NCI-H2227 treated with DMSO at 0.1 percent for 48 hours (cell line): Measurements from ENCODE around the gene FAM193A.
"Not testable (repeated sequence)": the region's sequence is repeated elsewhere in the genome, so short reads cannot be mapped to it uniquely, and the experiment has no call there.

ENCODE experiments used
- DNase-seq: peaks from one replicate; lab custom pipeline; 2025; lab: John Stamatoyannopoulos, UW

The FAM193A gene, protein sequence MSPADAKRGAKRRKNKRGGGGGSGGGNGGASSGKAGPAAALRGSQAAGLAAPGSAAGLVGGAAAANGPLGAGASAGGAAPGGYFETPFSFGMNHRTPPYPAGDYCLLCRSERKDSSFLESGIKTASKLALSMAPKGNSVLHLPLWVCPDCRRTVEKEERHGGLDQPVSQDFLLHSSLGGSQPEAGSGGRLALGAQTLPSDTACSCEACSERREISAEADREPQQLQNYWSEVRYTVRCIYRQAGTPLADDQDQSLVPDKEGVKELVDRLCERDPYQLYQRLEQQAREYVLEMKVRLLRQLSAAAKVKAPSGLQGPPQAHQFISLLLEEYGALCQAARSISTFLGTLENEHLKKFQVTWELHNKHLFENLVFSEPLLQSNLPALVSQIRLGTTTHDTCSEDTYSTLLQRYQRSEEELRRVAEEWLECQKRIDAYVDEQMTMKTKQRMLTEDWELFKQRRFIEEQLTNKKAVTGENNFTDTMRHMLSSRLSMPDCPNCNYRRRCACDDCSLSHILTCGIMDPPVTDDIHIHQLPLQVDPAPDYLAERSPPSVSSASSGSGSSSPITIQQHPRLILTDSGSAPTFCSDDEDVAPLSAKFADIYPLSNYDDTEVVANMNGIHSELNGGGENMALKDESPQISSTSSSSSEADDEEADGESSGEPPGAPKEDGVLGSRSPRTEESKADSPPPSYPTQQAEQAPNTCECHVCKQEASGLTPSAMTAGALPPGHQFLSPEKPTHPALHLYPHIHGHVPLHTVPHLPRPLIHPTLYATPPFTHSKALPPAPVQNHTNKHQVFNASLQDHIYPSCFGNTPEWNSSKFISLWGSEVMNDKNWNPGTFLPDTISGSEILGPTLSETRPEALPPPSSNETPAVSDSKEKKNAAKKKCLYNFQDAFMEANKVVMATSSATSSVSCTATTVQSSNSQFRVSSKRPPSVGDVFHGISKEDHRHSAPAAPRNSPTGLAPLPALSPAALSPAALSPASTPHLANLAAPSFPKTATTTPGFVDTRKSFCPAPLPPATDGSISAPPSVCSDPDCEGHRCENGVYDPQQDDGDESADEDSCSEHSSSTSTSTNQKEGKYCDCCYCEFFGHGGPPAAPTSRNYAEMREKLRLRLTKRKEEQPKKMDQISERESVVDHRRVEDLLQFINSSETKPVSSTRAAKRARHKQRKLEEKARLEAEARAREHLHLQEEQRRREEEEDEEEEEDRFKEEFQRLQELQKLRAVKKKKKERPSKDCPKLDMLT (N-terminal part only)

DNA sequence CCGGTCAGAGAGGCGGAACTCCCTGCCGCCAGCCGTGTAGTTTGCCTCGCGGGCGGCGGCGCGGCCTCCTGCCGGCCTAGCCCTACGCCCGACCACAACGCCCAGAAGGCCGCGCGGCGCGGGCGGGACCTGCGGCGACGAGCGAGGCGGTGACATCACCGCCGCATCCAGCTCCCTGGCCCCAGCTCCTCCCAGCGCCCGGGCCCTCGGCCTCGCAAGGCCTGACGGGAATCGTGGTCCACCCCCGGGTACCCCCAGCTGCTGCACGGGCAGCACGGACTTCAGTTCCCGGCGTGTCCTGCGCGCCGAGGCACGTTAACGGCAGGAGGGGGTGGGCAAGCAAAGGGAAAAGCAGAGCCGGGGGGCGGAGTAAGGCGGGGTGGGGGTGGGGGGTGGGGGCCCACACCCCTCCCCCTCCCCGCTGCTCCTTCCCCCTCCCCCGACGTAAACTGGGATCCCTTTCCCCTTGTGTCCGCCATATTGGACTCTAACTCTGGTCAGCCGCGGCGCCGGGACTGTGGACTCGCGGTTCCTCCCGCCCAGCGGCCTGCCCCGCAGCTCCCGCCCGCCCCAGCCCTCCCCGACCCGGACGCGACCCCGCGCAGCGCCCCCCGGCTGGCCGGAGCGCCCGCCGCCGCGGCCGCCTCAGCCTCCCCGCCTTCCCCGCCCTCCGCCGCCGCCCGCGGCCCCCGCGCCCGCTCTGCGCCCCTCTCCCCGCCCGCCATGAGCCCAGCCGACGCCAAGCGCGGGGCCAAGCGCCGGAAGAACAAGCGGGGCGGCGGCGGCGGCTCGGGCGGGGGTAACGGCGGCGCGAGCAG is at the start of gene FAM193A:
FAM193A (plus strand) TSS at position 455 of the 818 bp plus-strand sequence; CDS start at position 724, 269 bp downstream.
- peak; percentile 87 for DNase-seq

DNA sequence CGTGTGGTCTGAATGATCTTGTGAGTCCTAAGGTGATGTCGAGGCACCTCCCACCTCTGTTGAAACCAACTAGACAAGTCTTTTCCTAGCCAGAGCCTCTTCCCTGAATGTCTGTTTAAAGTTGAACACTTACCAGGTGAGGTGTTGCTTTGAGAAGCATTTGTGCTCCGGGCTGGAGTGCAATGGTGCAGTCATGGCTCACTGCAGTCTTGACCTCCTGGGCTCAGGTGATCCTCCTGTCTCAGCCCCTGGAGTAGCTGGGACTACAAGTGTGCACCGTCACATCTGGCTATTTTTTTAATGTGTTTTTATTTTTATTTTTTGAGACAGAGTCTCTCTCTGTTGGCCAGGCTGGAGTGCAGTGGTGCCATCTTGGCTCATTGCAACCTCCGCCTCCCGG is 49.5 kb upstream of the FAM193A start:
- no peak for DNase-seq

DNA sequence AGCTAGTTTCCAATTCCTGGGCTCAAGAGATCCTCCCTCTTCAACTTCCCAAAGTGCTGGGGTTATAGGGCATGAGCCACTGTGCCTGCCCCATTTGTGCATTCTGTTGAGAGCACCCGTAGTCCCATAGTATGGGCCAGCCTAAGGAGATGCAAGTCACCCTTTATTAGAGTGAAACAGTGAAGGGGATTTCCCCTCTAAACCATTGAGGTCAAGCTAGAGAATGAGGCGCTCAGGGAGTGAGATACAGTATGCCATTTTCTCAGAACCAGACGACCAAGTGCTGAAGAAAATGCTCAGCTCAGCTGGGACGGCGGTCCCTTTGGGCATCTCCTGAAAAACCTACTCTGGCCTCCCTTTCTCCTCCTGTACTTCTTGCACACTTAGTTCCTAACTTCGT is 48.8 kb upstream of the FAM193A start:
- DNase-seq: no peak

DNA sequence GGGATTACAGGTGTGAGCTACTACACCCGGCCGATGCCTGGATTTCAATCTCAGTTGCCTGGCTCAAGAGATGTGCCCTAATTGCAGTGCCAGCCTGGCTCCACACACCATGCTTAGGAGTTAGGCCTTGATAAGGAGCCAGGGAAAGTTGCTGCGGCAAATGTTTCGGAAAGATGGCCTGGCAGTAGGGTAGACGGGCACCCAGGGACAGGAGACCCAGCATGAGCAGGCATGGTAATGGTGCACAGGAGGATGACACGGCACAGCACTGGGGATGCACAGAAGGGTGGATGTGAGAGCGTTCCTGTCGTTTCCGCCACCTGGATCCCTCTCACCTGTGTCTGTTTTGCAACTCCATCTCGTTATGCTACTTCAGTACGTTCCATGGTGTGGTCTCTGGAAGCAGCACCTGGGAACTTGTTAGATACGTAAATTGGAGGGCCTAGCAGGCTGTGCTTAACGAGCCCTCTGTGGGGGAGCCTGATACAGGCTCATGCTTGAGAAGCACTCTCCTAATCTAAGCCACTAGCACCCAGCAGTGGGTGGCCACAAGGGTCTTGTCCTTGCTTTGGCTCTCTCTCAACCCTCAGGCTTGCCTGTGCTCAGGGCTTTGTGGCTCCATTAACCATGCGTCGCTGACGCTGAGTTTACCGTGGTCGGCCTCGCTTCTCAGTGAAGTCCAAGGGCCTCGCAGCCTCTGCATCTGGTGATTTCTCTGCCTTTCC is 47.2 kb upstream of the FAM193A start:
- no peak for DNase-seq

DNA sequence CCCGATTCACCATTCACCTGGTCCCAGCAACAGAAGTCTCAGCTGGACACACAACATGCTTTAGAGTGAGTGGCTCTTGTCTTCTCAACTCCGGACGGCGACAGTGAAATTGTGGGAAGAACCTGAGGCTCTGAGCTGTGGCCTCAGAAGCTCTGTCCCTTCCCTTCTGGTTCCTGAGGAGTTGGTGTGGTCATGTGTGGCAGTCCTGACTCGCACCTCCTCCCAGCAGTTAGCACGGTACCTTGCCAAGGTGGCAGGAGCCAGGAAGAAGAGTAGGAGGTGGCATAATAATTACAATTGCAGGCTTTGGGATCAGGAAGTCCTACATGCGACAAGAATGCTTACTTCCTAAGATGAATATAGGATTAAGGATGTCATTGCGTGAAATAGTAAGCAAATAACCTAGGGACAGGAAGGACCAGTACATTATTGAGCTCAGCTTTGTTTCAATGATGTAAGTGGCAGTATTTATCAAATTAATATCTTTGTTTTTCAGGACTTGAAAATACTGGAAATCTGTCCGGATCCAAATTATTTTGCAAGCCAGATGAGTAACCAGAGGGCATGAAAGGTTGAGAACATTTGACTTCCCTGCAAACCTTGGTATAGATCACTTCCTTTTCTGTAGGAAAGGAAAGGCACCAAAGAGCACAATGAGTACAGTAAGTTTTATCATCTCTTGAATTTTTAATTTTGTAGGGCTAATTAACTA is 46.5 kb upstream of the FAM193A start:
- no peak for DNase-seq

DNA sequence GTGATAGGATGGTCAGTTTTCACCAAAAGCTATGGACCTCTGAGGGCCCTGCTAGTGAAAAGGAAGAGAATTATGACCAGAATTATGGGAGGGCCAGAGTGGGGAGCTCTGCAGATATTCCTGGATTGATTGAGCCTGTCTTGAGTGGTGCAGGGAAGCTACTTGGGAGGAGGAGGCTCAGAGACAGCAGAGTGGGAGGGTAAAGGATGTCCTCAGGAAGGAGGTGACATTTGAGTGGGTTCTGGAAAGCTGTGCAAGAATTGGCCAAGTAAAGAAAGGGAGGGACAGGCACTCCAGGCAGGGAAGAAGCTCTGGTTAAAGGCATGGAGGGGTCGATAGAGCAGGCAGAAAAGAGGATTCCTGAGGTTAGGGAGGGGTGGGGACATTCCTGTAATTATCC is 43.5 kb upstream of the FAM193A start:
- DNase-seq: no peak

DNA sequence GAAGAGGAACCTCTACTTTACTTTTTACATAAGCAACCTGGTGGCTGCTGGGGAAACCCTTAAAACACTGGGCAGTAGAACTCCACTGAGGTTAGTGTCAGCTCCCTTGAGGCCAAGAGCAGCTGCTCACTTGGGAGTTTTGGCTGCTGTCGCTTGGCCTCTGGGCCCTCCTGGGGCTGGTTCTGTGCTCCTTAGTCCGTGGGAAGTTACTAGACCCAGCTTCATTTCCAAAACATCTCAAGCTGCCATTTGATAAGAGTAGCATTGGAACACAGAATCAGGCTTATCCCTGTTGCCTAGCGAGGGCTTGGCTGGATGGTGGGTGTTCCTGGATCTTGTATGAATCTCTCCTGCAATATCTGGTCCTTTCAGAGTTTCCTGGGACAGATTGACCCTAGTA is 41.5 kb upstream of the FAM193A start:
- DNase-seq: no peak

DNA sequence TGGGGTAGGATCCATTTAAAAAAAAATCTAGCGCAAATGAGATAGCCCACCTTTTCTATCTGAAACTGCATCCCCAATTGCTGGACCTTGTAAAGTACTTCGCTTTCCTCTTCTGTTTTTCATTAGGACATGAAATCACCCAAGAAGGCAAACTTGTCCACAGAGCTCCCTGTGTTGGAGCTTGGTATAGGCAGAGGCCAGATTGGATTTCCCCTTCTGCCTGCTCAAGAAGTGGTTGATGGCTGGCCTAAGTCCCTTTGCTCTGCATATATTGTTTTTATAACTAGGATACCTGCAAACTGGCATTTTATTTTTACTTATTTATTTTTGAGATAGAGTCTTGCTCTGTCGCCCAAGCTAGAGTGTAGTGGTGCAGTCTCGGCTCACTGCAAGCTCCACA is 39.1 kb upstream of the FAM193A start:
- DNase-seq: no peak

DNA sequence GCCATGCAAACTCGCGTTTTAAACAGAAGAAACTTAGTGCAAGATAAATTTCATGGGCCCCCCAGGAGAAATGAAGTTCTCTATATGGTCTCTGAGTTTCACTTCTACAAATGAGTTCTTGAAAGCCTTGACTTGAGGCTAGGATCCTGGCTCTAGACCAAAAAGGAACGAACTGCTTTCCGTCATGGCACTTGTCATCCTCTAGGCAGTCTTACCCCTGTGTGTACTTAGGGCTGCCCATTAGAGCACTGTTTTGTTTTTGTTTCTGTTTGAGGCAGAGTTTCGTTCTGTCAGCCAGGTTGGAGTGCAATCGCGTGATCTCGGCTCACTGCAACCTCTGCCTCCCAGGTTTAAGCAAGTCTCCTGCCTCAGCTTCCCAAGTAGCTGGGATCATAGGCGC is 38.5 kb upstream of the FAM193A start:
- no peak for DNase-seq

DNA sequence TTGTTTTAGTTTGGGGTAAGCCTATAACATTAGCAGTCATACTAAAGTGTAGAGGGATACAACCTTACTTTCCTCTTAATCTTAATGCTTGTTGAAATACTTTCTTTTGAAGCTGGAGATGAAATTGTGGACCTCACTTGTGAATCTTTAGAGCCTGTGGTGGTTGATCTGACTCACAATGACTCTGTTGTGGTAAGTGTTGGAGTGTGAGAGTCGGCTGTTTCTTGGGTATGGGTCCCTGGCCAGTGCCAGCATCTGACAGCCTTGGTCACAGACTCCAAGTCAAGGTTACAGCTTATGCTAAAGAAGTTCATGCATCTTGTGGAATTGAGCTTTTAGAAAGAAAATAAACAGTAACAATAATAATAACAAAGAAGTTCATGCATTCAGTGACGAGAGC is 35.9 kb upstream of the FAM193A start:
- DNase-seq: no peak

DNA sequence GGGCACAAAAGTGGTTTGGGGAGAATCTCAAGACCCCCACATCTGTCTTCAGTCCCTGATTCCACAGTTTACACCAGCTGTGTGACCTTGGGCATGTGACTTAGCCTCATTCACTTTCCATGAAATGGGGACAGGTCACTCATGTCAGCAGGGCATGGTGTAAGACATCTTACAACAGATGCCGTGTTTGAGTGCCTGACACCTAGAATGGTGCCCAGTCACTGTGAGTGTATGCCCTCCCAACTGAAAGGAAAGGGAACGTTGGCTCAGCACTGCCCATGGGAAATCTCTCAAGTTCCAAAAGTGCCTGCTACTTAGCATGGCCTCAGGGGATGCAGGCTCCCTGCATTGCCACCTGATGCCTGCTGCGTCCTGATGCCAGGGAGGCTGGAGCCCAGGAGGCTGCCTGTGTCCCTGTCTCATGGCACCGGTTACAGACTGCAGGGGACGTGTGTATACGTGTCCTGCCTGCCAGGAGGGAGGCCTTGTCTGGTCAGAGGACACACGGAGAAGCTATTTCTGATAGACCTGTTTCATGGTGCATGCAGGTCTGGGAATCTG is 35.3 kb upstream of the FAM193A start:
- DNase-seq: no peak

DNA sequence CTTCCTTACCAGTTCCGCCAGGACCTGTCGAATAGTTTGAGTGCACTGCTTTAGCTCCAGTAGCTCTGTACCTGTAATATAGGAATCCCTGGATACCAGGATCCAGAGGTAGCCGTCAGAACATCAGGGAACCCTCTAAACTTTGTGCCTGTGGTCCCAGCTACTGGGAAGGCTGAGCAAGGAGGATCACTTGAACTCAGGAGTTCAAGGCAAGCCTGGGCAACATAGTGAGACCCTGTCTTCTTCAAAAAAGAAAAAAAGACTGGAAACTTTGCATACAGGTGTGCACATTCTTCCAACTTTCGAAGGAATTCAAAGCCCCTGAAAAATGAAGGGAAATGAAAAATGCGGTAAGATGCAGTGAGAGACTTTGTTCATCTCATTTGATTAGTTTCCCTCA is 32.6 kb upstream of the FAM193A start:
- no peak for DNase-seq

DNA sequence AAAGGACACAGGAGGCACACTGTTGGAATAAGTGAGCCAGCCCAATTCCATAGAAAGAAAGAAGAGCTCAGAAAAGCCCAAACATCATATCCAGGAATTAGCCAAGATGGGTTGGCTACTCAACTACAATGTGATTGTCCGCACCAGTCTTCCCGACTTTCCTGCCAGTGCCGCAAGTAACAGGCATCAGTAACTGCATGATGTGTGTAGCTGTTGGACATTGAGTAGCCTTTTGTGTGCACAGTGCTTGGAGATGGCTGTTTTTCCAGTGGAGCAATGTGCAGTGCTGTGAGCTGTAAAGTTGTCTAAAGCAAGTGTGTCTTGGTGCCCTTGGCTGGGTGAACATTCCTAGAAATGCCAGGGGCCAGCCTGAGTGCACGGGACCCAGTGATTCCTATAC is 29.2 kb upstream of the FAM193A start:
- no peak for DNase-seq

DNA sequence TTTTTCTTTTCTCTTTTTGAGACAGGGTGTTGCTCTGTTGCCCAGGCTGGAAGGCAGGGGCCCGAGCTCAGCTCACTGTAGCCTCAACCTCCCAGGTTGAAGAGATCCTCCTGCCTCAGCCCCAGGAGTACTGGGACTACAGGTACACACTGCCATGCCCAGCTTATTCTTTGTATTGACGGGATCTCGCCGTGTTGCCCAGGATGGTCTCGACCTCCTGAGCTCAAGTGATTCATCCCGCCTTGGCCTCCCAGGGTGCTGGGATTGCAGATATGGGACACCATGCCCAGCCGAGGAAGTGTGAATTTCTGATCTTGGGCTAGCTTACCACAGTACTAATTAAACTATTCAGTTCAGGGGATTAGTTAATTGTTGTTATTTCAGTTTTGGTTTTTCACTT is 28.6 kb upstream of the FAM193A start:
- DNase-seq: no peak

DNA sequence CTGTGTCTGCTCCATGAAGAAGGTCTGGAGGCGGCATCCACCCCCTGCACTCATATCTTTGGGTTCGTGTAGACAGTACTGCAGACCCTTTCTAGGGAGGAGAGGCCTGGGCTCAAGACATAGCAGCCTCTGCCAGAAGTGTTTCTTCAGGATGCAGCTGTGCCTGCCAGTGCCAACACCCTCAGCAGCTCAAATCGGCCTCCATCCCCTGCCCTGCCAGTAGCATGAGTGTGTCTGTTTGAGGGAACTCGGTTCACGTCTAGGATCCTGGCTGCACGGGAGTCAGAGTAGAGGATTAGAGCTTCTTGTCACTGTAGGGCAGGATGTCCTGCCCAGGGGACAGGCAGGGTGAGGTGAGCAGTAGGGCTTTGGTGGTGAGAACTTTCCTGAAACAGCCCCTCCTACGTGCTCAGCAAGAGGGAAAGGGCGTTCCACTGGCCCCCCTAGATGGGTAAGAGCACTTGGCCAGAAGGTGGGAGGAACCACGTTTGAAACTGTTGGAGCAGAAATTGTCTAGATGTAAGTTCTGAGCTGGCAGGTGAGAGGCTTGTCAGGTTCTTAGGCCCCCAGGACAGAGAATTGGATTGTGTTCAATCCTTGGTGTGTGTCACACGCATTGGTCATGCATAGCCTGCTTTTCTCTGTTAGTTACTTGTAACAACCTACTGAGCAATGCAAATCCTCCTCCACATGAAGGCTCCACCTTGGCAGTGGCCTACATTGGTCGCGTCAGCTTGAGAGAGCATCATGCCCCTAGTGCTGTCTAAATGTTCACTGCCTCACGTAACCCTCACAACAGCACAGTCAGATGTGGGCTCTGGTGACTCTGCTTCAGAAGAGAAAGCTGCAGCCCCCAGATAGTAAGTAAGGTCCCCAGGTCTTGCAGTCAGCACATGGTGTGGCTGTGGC is 25.8 kb upstream of the FAM193A start:
- no peak for DNase-seq

DNA sequence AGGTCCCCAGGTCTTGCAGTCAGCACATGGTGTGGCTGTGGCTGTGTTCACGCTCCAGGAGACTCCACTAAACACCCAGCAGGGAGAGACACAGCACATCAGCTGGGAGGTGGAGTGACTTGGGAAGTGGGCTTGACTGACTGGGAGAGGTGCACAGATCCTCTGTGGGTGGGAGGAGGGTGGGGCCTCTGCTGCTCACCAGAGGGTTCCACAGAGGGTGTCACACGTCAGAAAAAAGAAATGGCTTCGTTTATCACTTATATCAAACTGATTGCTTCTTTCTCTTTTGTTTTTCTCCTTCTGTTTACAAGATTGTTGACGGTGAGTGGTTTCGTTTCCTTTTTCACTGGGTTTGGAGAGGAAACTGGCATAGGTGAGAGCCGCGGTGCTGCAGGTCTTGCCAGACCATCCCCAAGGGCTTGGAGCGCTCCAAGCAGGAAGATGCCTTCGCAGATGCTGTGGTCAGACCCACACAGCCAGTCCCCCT is 24.8 kb upstream of the FAM193A start:
- no peak for DNase-seq

DNA sequence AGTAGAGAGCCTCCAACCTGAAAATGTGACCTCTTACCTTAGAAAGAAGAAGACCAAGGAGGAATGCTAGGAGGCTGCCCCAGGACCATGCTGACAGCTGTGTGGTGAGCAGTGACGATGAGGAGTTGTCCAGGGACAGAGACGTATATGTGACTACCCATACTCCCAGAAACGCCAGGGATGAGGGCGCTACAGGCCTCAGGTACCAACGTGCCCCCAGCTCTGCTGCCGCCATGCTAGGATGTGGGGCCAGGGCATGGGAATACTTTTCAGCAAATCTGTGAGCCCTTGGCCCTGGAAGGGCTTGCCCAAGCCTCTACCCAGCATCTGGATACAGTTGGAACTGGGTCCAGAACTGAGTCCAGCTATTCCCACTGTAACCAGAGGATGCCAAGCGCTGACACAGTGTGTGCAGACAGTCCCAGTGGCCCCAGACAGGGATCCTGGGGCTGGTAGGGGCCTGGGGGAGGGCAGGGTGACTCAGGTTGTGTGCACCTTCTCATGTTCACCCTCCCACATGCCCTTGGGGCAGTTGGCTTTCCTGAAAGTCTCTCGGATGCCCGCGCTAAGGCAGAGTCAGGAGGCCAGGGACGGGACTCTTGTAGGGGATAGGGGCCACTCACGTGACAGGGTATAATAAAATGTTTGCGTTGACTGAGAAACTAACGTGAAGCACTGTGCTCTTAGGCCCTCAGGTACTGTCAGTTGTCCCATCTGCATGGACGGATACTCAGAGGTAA is 23.9 kb upstream of the FAM193A start:
- no peak for DNase-seq

DNA sequence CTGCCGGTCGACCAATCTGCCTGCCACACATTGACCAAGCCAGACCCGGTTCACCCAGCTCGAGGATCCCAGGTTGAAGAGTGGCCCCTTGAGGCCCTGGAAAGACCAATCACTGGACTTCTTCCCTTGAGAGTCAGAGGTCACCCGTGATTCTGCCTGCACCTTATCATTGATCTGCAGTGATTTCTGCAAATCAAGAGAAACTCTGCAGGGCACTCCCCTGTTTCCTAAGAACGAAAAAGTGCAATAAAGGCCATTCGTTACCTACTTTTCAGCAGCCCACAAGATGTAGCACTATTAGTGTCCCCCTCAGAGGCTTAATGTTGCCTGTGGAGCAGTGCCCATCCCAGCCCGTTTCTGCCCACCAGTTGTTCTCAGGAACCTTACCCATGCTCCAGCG is 22.3 kb upstream of the FAM193A start:
- DNase-seq: not testable (repeated sequence)
